Esophagus squamous epithelium (tissue), 4 donors: ENCODE measurements around the gene PTGS1.

Experiments
- POLR2A ChIP-seq, 4 donors: fragments of 450-650 bp; IDR thresholded peaks; one replicate each; pipeline ENCODE4 v1.6.1; 2017; ENCODE audit warnings: antibody characterized with exemption in 4 of 4, mild to moderate bottlenecking in 4 of 4, moderate library complexity in 3 of 4
- TF ChIP-seq, protein P1 (sequence below), 6 experiments: fragments of 450-650 bp in 4 of 6; fragments of 200-600 bp in 2 of 6; sonication (generic) in 2 of 6; IDR thresholded peaks; one replicate each; pipeline ENCODE4 v1.5.1; 2016 to 2019; ENCODE audit warnings: antibody characterized with exemption in 6 of 6, mild to moderate bottlenecking in 4 of 6, moderate library complexity in 4 of 6

GRCh38 chr9:122420315-122420714, 49.5 kb downstream of the PTGS1 start:
- TF ChIP-seq, protein P1, sequence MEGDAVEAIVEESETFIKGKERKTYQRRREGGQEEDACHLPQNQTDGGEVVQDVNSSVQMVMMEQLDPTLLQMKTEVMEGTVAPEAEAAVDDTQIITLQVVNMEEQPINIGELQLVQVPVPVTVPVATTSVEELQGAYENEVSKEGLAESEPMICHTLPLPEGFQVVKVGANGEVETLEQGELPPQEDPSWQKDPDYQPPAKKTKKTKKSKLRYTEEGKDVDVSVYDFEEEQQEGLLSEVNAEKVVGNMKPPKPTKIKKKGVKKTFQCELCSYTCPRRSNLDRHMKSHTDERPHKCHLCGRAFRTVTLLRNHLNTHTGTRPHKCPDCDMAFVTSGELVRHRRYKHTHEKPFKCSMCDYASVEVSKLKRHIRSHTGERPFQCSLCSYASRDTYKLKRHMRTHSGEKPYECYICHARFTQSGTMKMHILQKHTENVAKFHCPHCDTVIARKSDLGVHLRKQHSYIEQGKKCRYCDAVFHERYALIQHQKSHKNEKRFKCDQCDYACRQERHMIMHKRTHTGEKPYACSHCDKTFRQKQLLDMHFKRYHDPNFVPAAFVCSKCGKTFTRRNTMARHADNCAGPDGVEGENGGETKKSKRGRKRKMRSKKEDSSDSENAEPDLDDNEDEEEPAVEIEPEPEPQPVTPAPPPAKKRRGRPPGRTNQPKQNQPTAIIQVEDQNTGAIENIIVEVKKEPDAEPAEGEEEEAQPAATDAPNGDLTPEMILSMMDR (IDR thresholded peaks at IDR 0.05) = no peak
- no peak for TF ChIP-seq POLR2A (IDR thresholded peaks at IDR 0.05)
